ENCODE results near the gene HOXC6.

HOXC6 gene

GRCh38 chr12:54032627-54033100 lies 4.4 kb downstream of the HOXC6 start, which contains the start of gene HOXC5:
TSS of gene HOXC5 (plus strand) at chr12:54033050. CDS start at chr12:54033123, 73 bp downstream.
- no peak for FAIRE-seq
- TF ChIP-seq POLR2AphosphoS5 (IDR thresholded peaks at IDR 0.05; ENCODE audit: low read depth, low read length) = no peak
- no peak for TF ChIP-seq PAX5 (IDR thresholded peaks at IDR 0.05; ENCODE audit: insufficient read depth, low read length, severe bottlenecking)
- no peak for TF ChIP-seq TAF1 (IDR thresholded peaks at IDR 0.05; ENCODE audit: low read depth, low read length)
- no peak for TF ChIP-seq SPI1 (IDR thresholded peaks at IDR 0.05; ENCODE audit: low read depth, low read length)
- no peak for TF ChIP-seq POLR2A (IDR thresholded peaks at IDR 0.05; ENCODE audit: low read depth, low read length)
- TF ChIP-seq POU2F2 (IDR thresholded peaks at IDR 0.05; ENCODE audit: low read depth, low read length) = no peak
- peak; percentile 67 for DNase-seq (ENCODE audit: insufficient read length, low spot score)

- no peak for DNase-seq (ENCODE audit: insufficient read length, low spot score)
- TF ChIP-seq POU2F2 (IDR thresholded peaks at IDR 0.05; ENCODE audit: low read depth, low read length) (no peak), PAX5 (IDR thresholded peaks at IDR 0.05; ENCODE audit: insufficient read depth, low read length, severe bottlenecking) (no peak), POLR2AphosphoS5 (IDR thresholded peaks at IDR 0.05; ENCODE audit: low read depth, low read length) (no peak), SPI1 (IDR thresholded peaks at IDR 0.05; ENCODE audit: low read depth, low read length) (no peak), TAF1 (IDR thresholded peaks at IDR 0.05; ENCODE audit: low read depth, low read length) (no peak), POLR2A (IDR thresholded peaks at IDR 0.05; ENCODE audit: low read depth, low read length) (no peak)
- FAIRE-seq = no peak
Observed at GRCh38 chr12:54033106-54033979, 5.1 kb downstream of the HOXC6 start.

GRCh38 chr12:54033980-54034784 lies 5.9 kb downstream of the HOXC6 start:
- no peak for DNase-seq (ENCODE audit: insufficient read length, low spot score)
- no peak for TF ChIP-seq PAX5 (IDR thresholded peaks at IDR 0.05; ENCODE audit: insufficient read depth, low read length, severe bottlenecking)
- no peak for TF ChIP-seq POU2F2 (IDR thresholded peaks at IDR 0.05; ENCODE audit: low read depth, low read length)
- TF ChIP-seq POLR2AphosphoS5 (IDR thresholded peaks at IDR 0.05; ENCODE audit: low read depth, low read length) = no peak
- no peak for TF ChIP-seq TAF1 (IDR thresholded peaks at IDR 0.05; ENCODE audit: low read depth, low read length)
- TF ChIP-seq POLR2A (IDR thresholded peaks at IDR 0.05; ENCODE audit: low read depth, low read length) = no peak
- TF ChIP-seq SPI1 (IDR thresholded peaks at IDR 0.05; ENCODE audit: low read depth, low read length) = no peak
- FAIRE-seq = no peak

GRCh38 chr12:54034785-54035310 lies 6.6 kb downstream of the HOXC6 start:
- no peak for TF ChIP-seq POLR2A (IDR thresholded peaks at IDR 0.05; ENCODE audit: low read depth, low read length)
- TF ChIP-seq TAF1 (IDR thresholded peaks at IDR 0.05; ENCODE audit: low read depth, low read length) = no peak
- no peak for TF ChIP-seq POLR2AphosphoS5 (IDR thresholded peaks at IDR 0.05; ENCODE audit: low read depth, low read length)
- TF ChIP-seq PAX5 (IDR thresholded peaks at IDR 0.05; ENCODE audit: insufficient read depth, low read length, severe bottlenecking) = no peak
- no peak for TF ChIP-seq SPI1 (IDR thresholded peaks at IDR 0.05; ENCODE audit: low read depth, low read length)
- TF ChIP-seq POU2F2 (IDR thresholded peaks at IDR 0.05; ENCODE audit: low read depth, low read length) = no peak
- no peak for FAIRE-seq
- no peak for DNase-seq (ENCODE audit: insufficient read length, low spot score)

- no peak for FAIRE-seq
- TF ChIP-seq POU2F2 (IDR thresholded peaks at IDR 0.05; ENCODE audit: low read depth, low read length) = no peak
- TF ChIP-seq TAF1 (IDR thresholded peaks at IDR 0.05; ENCODE audit: low read depth, low read length) = no peak
- no peak for TF ChIP-seq POLR2AphosphoS5 (IDR thresholded peaks at IDR 0.05; ENCODE audit: low read depth, low read length)
- TF ChIP-seq POLR2A (IDR thresholded peaks at IDR 0.05; ENCODE audit: low read depth, low read length) = no peak
- TF ChIP-seq SPI1 (IDR thresholded peaks at IDR 0.05; ENCODE audit: low read depth, low read length) = no peak
- DNase-seq (ENCODE audit: insufficient read length, low spot score) = no peak
Observed at GRCh38 chr12:54035568-54036264, 7.5 kb downstream of the HOXC6 start.

- no peak for DNase-seq (ENCODE audit: insufficient read length, low spot score)
- TF ChIP-seq POLR2A (IDR thresholded peaks at IDR 0.05; ENCODE audit: low read depth, low read length) (no peak), POLR2AphosphoS5 (IDR thresholded peaks at IDR 0.05; ENCODE audit: low read depth, low read length) (no peak), PAX5 (IDR thresholded peaks at IDR 0.05; ENCODE audit: insufficient read depth, low read length, severe bottlenecking) (no peak)
- no peak for FAIRE-seq
Observed at GRCh38 chr12:54036620-54037359, 8.6 kb downstream of the HOXC6 start.

- no peak for FAIRE-seq
Observed at GRCh38 chr12:54037360-54038283, 9.4 kb downstream of the HOXC6 start.

More at GRCh38 chr12:54037360-54038283, 9.4 kb downstream of the HOXC6 start:
- DNase-seq (ENCODE audit: insufficient read length, low spot score) = no peak
- TF ChIP-seq POLR2A (IDR thresholded peaks at IDR 0.05; ENCODE audit: low read depth, low read length) = no peak
- no peak for TF ChIP-seq TAF1 (IDR thresholded peaks at IDR 0.05; ENCODE audit: low read depth, low read length)
- no peak for TF ChIP-seq POLR2AphosphoS5 (IDR thresholded peaks at IDR 0.05; ENCODE audit: low read depth, low read length)
- TF ChIP-seq POU2F2 (IDR thresholded peaks at IDR 0.05; ENCODE audit: low read depth, low read length) = no peak
- TF ChIP-seq PAX5 (IDR thresholded peaks at IDR 0.05; ENCODE audit: insufficient read depth, low read length, severe bottlenecking) = no peak
- no peak for TF ChIP-seq SPI1 (IDR thresholded peaks at IDR 0.05; ENCODE audit: low read depth, low read length)

Measured in GM12891 (cell line).